Measurements from ENCODE around the gene HDDC2. TPM values are rescaled to one million over a fixed set of nuclear protein-coding genes. Genes with fewer than 3 reads are reported as not detected.

Gene HDDC2
- total RNA-seq, 1 experiment from 2014 or later: 69.8 TPM

GRCh38 chr6:125273251-125273650, 28.5 kb downstream of the HDDC2 start:
- Mint-ChIP-seq H3K9me3 (no peaks in the 10 kb centered on the region), H3K36me3 (peaks cover 18% of the 10 kb centered on the region), H3K4me3 (no peak overlapping the region), H3K4me1 (no peaks in the 10 kb centered on the region), H3K27me3 (ENCODE audit: low read depth) (no peaks in the 10 kb centered on the region), H3K27ac (no peak overlapping the region)
- DNase-seq (ENCODE audit: low spot score): no peak
- ChIA-PET POLR2A (no interaction called here), CTCF (no interaction called here)
- no peak for ATAC-seq
- TF ChIP-seq ZNF416 (CRISPR knock-in tag; IDR thresholded peaks at IDR 0.05) (no peak), HMGA2 (CRISPR knock-in tag; IDR thresholded peaks at IDR 0.05) (no peak), ZBTB21 (CRISPR knock-in tag; IDR thresholded peaks at IDR 0.05; ENCODE audit: borderline replicate concordance) (no peak), AR (CRISPR knock-in tag; IDR thresholded peaks at IDR 0.05) (no peak), KAT7 (CRISPR knock-in tag; IDR thresholded peaks at IDR 0.05; ENCODE audit: borderline replicate concordance) (no peak), PREB (CRISPR knock-in tag; IDR thresholded peaks at IDR 0.05; ENCODE audit: borderline replicate concordance) (no peak), ATF1 (CRISPR knock-in tag; IDR thresholded peaks at IDR 0.05) (no peak), MYBL2 (CRISPR knock-in tag; IDR thresholded peaks at IDR 0.05) (no peak), ZNF396 (CRISPR knock-in tag; IDR thresholded peaks at IDR 0.05; ENCODE audit: borderline replicate concordance) (no peak), NFYB (CRISPR knock-in tag; conservative IDR thresholded peaks at IDR 0.05; ENCODE audit: low read depth) (no peak), OVOL2 (CRISPR knock-in tag; IDR thresholded peaks at IDR 0.05; ENCODE audit: borderline replicate concordance) (no peak), SOX15 (CRISPR knock-in tag; IDR thresholded peaks at IDR 0.05) (no peak), ZNF423 (CRISPR knock-in tag; IDR thresholded peaks at IDR 0.05) (no peak), TP53 (CRISPR knock-in tag; IDR thresholded peaks at IDR 0.05) (no peak), STAT6 (CRISPR knock-in tag; conservative IDR thresholded peaks at IDR 0.05; ENCODE audit: low read depth) (no peak), ZNF281 (CRISPR knock-in tag; IDR thresholded peaks at IDR 0.05) (no peak), CBFB (CRISPR knock-in tag; IDR thresholded peaks at IDR 0.05; ENCODE audit: low read depth) (no peak)
- TF ChIP-seq, protein P1, sequence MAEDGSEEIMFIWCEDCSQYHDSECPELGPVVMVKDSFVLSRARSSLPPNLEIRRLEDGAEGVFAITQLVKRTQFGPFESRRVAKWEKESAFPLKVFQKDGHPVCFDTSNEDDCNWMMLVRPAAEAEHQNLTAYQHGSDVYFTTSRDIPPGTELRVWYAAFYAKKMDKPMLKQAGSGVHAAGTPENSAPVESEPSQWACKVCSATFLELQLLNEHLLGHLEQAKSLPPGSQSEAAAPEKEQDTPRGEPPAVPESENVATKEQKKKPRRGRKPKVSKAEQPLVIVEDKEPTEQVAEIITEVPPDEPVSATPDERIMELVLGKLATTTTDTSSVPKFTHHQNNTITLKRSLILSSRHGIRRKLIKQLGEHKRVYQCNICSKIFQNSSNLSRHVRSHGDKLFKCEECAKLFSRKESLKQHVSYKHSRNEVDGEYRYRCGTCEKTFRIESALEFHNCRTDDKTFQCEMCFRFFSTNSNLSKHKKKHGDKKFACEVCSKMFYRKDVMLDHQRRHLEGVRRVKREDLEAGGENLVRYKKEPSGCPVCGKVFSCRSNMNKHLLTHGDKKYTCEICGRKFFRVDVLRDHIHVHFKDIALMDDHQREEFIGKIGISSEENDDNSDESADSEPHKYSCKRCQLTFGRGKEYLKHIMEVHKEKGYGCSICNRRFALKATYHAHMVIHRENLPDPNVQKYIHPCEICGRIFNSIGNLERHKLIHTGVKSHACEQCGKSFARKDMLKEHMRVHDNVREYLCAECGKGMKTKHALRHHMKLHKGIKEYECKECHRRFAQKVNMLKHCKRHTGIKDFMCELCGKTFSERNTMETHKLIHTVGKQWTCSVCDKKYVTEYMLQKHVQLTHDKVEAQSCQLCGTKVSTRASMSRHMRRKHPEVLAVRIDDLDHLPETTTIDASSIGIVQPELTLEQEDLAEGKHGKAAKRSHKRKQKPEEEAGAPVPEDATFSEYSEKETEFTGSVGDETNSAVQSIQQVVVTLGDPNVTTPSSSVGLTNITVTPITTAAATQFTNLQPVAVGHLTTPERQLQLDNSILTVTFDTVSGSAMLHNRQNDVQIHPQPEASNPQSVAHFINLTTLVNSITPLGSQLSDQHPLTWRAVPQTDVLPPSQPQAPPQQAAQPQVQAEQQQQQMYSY (CRISPR knock-in tag; IDR thresholded peaks at IDR 0.05): no peak
- TF ChIP-seq, protein P2, sequence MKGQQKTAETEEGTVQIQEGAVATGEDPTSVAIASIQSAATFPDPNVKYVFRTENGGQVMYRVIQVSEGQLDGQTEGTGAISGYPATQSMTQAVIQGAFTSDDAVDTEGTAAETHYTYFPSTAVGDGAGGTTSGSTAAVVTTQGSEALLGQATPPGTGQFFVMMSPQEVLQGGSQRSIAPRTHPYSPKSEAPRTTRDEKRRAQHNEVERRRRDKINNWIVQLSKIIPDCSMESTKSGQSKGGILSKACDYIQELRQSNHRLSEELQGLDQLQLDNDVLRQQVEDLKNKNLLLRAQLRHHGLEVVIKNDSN (CRISPR knock-in tag; IDR thresholded peaks at IDR 0.05): no peak
